HG02970 (cell line): Measurements from ENCODE around the gene CD276.
"Not testable (repeated sequence)": the region's sequence is repeated elsewhere in the genome, so short reads cannot be mapped to it uniquely, and the experiment has no call there.

Experiments
- ATAC-seq: cut with Tn5 transposase; IDR thresholded peaks from one replicate; pipeline ENCODE4 v1.9.1; 2021; ENCODE audit warnings: mild to moderate bottlenecking, moderate library complexity, moderate number of reproducible peaks; ENCODE audit not compliant: unreplicated experiment, low FRiP score

Gene CD276

DNA sequence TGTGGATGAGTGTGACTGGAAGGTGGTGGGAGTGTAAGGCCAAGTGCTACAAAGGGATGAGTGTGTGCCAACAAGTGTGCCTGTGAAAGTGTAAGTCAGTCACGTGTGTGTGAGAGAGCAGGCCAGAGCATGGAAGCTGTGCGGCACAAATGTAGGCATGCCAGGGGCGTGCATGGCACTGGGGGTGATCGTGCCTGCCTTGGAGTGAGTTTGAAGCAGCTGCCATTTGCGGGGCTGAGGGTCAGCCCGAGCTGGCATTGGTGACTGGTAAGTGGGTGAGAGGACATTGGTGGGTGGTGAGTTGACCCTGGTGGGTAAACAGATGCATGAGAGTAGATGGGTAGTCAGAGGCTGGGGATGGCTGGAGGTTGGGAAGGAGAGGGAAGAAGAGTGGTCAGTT is 24.5 kb downstream of the CD276 start:
- no peak for ATAC-seq

DNA sequence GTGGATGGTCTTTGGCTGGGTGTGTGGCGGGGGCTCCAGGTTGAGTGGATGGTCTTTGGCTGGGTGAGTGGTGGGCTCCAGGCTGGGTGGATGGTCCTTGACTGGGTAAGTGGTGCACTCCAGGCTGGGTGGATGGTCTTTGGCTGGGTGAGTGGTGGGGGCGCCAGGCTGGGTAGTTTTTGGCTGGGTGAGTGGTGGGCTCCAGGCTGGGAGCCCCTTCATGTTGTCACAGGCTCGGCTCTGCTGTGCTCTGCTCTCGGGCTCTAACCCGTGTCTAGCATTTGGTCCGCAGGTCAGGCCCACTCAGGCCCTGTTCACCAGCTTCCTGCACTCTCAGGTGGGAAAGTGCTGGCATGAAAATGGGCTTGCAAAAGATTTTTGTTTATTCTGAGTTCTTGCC is 25.1 kb downstream of the CD276 start:
- ATAC-seq, result no peak

DNA sequence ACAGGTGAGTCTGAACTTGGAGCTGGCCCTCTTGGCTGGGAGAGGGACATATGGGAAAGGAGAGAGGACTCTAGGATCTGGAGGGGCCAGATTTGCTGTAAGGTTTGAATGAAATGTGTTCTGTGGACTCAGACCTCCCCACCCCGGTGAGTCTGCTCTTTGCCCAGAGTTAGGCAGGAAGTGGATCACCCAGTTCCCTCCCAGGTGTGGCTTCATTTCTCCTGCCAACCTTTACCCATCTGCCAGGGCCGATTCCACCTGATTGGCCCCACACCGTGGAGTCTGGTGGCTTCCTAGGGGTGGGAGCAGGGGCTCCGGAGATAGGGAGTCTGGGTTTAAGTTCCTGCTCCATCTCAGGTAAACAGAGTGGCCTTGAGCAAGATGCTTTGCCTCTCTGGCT is 25.5 kb downstream of the CD276 start:
- no peak for ATAC-seq

DNA sequence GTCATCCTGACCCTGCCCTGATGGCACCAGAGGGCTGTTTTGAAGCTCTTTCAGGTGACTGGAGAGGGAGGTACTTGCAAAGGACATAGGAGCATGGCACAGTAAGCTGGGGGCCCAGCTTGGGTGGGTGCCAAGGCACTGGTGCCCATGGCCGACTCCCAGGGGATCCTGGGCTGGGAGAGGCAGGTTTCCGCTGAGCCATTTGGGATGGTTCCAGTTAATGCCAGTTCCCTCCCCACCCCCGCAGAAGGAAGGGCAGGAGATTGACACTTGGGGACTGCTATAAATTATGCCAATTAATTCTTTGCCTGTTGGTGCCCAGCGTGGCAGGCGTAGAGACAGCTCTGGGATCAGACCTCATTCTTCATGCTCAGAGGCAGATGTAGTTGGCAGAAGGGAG is 26.1 kb downstream of the CD276 start:
- no peak for ATAC-seq

DNA sequence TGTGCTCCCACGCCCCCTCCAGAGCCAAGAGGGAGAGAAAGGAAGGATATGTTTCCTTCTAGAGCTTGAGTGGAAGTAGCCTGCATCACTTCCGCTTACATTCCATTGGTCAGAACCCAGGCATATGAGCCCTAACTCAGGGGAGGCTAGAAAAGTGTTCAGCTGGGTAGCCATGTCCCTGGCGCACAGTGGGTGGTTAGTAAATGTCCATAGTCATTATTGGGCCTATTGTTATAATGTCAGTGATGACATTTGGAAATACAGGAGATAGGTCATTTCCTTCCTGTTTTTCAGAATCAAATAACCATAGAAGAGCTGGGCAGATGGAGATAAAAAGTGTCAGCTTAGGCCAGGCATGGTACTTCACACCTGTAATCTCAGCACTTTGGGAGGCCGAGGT is 27.3 kb downstream of the CD276 start:
- no peak for ATAC-seq

DNA sequence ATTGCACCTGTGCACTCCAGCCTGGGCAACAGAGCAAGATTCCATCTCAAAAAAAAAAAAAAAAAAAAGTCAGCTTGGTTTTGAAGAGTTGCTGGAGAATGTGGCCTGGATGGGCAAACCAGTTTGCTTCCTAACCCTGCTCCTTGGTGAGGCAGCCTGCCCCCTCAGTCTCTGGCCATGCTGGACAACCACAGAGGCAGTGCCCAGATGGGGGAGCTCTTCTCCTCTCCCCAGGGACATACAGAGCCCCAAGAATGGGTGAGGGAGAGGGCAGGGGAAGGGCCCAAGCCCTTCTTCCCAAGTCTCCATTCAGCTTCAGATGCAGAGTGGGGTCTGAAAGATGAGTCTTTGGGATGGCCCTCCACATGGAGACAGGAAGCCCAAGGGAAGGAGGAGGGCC is 27.9 kb downstream of the CD276 start:
- ATAC-seq, result no peak

DNA sequence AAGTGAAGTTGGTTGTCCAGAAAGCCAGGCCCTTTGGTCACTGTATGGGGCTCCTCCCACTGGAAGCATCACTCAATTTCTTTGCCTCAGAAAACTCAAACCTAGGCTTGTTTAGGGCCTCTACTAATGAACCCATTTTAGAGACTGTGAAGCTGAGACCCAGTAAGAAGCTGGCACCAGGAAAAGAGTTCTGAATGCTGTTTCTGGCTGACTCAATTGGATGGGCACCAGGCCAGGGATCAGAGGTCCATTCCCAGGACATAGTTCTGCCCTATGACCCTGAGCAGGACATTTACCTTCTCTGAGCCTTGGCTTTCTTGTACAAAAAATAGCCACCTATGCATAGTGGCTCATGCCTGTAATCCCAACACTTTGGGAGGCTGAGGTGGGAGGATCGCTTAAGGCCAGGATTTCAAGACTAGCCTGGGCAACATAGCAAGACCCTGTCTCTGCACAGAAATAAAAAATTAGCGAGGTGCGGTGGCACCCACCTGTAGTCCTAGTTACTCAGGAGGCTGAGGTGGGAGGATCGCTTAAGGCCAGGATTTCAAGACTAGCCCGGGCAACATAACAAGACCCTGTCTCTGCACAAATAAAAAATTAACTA is 30.6 kb downstream of the CD276 start:
- ATAC-seq, result no peak

DNA sequence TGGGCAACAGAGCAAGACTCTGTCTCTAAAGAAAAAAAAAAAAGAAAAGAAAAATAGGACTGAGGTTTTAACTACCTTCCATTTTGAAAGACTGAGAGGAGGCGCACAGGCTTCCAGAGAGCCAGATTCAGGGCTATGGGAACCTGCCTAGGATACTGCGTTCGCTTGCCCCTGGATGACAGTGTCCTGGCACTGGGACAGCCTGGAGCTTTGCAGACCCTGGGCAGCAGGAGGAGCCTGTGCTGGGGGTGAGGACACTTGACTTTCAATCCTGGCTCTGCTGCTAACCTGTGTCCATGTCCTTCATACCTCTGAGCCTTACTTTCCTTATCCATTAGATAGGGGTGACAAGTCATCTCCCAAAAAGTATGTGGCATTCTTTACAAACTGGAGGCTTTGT is 31.2 kb downstream of the CD276 start:
- no peak for ATAC-seq

DNA sequence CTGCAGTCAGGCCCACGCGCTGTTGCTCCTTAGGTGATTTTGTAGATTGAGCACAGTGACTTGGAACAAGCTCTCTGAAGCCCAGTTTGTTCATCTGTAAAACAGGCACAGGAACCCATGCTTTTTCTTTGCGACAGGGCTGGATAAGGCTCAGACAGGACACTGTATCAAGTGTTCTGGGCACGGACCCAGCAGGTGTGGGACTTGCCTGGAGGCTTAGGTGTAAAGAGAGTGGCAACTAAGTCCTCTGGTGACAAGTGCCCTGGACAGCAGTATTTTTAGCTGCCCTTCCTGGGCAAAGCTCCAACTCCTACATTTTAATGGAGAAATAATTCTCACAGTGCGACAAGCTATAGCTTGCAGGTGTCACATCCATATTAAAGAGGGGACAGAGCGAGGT is 32.2 kb downstream of the CD276 start:
- no peak for ATAC-seq

DNA sequence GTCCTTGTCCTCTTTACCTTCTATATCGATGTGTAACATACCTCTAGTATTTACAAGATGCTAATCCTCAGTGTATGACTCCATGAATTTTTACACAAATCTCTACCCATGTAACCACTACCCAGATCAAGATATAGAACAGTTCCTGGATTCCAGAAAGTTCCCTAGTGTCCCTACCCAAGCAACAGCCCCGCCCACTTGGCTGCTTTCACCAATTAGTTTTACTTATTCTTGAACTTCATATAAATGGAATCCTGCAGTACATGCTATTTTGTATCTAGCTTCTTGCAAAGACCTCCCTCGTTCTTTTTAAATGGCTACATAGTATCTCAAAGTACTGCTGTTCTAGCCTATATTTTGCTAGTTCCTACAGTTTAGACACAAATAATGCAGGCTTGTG is 33.0 kb downstream of the CD276 start:
- no peak for ATAC-seq

DNA sequence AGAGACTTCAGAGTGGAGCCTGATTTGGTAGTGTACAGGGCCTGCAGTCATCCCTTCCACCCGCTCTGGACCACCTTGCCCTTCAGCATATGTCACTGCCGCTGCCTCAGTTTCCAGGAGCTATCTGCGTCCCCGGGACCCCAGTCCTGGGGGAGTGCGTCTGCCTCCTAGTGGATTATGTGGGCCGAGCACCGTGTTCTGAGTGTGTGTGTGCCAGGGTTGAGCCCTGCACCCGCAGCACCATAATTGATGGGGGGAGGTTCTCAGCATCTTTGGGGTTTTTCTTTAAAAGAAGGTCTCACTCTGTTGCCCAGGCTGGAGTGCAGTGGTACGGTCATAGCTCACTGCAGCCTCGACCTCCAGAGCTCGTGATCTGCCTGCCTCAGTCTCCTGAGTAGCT is 33.6 kb downstream of the CD276 start:
- no peak for ATAC-seq

DNA sequence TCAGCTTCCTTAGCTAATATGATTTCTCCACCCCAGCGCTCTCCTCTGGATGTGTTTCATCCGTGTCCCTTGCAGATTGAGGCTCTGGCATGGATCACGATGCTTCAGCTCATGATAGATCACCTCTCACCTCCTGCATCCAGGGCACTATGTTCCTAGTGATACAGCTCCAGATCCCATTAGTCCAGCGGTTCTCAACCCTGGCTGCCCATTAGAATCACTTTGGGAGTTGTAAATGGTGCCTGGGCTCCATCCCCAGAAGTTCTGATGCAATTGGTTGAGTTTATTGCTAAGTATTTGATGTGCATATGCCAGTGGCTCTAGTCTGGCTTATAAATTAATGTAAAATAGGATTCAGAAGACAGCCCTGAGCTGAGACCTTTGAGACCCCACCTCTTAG is 34.5 kb downstream of the CD276 start:
- no peak for ATAC-seq

DNA sequence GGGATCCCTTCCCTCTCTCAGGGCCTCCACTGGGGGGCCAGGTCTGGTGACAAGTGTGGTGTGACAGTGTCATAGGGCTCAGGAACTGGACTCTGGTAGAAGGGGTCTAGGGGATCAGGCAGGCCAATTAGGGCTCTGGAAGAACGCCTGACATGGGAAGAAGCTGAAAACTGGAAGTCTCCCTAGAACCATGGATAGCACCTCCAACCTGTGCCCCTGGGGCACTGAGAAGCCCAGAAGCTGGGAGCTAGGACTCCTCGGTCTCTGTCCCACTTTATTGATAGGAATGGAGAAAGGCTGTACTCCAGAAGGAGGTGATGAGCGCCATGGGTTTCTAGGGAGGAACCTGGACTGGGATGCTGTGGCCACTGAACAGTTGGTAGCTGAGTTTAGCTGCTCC is 38.2 kb downstream of the CD276 start:
- ATAC-seq, result no peak

DNA sequence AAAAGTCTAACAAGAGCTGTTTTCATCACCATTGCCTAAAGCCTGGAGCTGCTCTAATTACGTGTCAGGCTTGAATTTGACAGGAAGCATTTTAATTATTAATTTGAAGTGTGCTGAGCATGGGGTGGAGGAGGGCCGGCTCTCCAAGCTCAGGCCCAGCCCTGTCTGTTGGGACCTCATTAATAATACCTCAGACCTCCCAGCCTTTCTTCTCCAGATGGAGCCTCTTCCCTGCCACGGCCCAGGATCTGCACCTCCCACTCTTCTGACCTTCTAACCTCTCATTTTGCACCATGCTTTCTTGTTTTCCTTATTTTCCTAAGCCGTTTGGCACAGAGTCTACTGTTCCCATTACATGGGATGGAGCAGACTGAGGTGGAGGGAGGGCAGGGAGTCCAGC is 39.0 kb downstream of the CD276 start:
- no peak for ATAC-seq

DNA sequence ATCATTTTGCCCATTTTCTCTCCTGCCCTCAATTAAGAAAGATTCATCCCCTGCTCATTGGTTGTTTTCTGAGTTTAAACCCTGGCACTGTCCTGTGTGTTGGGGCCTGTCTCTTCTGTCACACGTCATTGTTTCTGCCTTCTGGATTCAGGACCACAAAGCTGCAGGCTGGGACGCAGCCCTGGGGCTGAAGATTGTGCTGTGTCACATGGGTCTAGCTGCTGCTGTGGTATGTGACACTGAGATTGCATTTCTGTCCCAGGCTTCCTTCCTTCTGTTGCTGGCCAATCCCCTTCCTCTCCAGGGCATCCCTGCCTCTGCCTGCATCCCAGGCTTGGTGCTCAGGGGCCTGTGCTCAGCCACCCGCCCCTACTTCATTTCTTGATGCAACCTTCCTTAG is 40.0 kb downstream of the CD276 start:
- no peak for ATAC-seq

DNA sequence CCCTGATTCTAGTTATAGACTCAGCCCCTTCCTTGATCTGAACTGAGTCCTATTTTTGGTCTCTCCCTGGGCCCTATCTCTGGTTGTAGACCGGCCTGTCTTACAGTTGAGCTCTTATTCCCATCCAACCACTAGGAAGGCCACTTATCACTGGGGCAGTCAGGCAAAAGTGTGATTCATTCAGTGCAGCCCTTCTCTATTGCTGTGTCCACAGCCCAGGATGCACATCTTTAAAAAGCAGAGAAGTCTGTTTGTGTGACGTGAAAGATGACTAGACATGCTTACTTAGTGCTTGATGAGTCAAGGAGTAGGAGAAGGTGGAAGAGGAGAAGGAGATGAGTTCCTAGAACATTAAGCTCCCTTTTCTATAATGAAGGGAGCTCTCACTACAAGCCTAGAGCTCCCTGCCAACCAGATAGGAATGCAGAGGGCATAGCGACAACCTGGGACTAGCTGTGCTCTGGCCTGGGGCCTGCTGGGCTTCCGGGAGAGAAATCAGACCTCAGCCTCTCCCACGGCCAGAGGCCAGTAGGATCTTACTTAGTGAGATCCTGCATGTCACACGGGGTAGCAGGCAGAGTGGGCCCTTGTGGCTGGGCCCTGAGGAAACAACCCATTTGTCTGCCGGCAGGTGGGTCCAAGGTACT is 43.3 kb downstream of the CD276 start:
- ATAC-seq, result no peak

DNA sequence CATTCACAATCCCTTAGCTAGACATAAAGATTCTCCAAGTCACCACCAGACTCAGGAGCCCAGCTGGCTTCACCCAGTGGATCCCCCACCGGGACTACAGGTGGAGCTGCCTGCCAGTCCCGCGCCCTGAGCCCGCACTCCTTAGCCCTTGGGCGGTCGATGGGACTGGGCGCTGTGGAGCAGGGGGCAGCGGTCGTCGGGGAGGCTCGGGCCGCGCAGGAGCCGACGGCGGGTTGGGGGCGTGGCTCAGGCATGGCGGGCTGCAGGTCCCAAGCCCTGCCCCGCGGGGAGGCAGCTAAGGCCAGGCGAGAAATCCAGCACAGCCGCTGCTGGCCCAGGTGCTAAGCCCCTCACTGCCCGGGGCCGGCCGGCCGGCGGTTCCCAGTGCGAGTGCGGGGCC is 47.9 kb downstream of the CD276 start:
- ATAC-seq, result not testable (repeated sequence)

DNA sequence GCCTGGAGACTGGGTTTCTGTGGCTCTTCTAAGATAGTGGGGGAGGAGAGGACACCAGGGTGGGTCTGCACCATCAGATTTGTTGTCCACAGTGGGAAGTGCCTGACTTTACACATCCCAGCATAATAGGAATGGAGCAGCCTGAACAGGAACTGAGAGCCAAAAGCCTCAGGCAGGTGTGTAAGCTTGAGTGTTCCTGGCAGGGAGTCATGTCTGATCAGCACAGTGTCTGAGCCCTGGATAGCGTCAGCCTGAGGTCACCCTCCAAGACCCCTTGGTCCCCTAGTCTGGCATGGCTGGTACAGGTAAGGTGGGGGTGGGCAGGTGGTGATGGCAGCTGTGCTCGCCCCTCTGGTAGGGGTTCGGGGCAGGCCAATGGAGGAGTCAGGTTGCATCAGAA is 48.7 kb downstream of the CD276 start:
- no peak for ATAC-seq

DNA sequence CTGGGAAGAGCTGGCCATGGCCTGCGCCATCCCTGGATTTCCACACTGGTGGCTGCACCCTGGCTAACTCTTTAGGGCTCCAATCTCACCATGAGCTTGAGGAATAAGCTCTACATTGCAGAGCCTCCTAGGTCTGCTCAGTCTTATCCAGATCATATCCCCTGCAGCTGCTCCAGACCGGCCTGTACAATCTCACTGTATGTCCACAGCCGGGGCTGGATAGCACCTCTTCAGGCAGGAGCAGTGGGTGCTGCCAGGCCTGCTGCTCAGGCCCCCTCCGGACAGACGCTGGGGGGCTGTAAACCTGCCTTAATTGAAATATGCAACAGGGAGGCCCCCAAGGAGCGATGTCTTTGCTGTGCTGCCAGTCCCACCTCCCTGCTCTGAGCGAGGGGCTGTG is 53.4 kb downstream of the CD276 start:
- no peak for ATAC-seq

DNA sequence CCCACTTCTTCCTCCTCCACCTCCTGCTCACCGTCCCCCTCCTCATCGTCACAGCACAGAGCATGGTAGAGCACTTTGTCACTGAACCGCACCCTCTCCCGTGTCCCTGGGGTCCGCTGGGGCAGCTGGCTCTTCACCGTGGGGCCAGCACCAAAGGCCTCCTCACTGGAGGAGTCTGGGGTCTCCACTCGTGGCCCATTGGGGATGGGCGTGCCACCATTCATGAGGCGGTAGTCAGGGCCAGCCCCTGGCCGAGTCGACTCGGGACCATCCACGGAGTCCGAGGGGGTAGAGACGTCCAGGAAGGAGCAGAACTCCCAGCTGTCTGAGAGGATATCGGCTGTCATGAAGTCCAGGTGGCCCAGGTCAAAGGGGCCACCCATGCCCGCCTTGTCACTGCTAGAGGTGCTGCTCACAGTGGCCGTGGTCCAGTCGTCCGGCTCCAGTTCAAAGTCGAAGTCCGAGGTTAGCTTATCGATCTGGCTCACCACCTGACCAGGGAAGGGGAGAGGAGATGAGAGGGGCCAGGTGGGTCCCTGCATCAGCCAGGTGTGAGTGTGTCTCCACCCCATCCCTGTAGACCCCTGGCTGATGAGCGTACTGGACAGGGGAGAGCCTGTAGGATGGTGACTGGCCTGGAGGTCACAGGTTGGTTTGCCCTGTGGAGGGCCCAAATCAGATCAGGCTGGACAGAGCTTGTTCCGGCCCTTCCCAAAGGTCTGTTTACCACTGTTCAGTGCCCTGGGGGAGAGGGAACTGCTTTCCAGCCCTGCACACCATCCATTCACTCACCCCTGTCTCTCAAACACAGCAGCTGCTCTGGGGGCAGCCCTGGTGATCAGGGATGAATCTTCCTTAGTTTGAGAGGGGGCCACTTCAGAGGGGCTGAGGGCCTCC is 56.2 kb downstream of the CD276 start:
- ATAC-seq, result no peak

DNA sequence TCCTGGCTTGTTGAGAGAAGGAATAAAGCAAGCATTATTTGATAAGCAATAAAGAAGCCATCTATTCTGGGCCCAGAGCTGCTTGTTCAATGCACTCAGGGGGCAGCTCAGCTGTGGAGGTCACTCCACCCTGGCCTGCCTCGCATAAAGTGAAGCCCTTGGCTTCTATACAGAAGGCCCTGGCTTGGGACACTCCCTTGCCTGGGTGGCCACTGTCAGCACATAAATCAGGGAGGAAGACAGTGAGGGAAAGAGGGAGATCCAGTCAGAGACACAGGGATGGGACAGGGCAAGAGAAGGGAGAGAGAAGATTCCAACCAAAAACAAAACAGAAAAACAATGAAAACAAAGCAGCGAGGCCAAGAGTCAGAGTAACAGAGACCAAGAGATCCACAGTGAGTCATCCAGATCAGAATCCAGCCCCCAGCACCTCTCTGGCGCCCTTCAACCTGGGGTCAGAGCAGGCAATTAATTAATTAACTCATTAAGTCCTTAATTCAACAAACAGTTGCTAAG is 57.2 kb downstream of the CD276 start:
- no peak for ATAC-seq

DNA sequence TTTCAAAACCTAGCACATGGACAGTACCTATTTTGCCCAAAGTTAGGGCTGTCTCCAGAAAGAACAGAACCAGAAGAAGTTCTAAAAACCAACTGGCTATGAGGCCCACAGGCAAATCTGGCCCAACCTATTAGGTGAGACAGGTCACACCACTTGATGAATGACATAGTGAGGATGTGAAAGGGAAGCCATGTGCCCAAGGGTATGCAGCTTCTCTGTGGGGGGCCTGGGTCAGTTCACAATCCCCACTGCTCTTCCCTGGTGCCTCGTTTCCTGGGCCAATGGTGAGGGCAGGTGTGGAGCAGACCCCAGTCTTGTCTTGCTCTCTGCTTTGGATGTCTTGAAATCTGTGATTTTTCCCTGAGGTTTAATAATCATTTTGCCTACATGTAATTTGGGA is 60.1 kb downstream of the CD276 start:
- ATAC-seq, result no peak
